ENCODE data around the gene CDH26. TPM values are rescaled to one million over a fixed set of nuclear protein-coding genes. Genes with fewer than 3 reads are reported as not detected.

Gene CDH26
- total RNA-seq, 1 donor = 0.09 TPM

- no peak for DNase-seq (ENCODE audit: low read depth)
- H3K4me3 ChIP-seq (ENCODE audit: low read depth, low read length) = no peak overlapping the region
- TF ChIP-seq CTCF (IDR thresholded peaks at IDR 0.05; ENCODE audit: insufficient read depth, low read length) = no peak
Measured at GRCh38 chr20:59958626-59959025, 403 bp downstream of the CDH26 start.

DNA sequence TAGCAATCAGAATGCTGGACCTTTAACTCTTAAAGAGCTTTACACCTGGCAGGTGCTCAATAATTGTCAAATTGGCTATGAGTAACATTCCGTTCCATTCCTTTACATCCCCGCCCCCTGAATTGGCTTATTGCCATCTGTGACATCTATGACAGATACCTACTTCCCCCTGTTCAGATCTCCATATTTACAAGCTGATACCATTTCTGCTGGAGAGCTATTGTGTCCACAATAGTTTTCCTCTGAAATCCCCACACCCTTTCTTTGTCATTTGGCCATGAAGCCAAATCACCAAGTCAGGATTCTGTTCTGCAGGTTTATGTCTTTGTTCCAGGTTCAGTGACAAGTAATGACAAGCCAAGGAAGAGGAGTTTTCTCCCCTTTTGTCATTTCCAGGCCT is 3.2 kb downstream of the CDH26 start:
- TF ChIP-seq CTCF (IDR thresholded peaks at IDR 0.05; ENCODE audit: insufficient read depth, low read length) = no peak
- no peak for DNase-seq (ENCODE audit: low read depth)

DNA sequence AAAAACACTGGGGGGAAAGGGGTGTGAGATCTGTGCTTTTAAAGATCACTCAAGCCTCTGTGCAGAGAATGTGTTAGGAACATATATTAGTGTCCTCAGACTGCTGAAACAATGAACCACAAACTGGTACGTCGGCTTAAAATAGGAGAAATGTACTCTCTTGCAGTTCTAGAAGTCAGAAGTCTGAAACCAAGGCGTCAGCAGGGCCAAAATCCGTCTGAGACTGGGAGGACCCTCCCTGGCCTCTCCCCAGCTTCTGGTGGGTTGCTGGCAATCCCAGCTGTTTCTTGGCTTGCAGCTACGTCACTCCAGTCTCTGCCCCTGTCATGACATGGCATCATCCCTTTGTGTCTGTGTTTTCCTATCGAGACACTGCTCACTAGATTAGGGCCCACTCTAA is 3.9 kb downstream of the CDH26 start:
- no peak for DNase-seq (ENCODE audit: low read depth)
- H3K4me3 ChIP-seq (ENCODE audit: low read depth, low read length) = no peak overlapping the region
- no peak for TF ChIP-seq CTCF (IDR thresholded peaks at IDR 0.05; ENCODE audit: insufficient read depth, low read length)

More for the DNA sequence above, 3.2 kb downstream of the CDH26 start:
- H3K4me3 ChIP-seq (ENCODE audit: low read depth, low read length) = no peak overlapping the region

GRCh38 chr20:59966428-59966827 is 8.2 kb downstream of the CDH26 start:
- TF ChIP-seq CTCF (IDR thresholded peaks at IDR 0.05; ENCODE audit: insufficient read depth, low read length) = no peak
- no peak for DNase-seq (ENCODE audit: low read depth)

DNA sequence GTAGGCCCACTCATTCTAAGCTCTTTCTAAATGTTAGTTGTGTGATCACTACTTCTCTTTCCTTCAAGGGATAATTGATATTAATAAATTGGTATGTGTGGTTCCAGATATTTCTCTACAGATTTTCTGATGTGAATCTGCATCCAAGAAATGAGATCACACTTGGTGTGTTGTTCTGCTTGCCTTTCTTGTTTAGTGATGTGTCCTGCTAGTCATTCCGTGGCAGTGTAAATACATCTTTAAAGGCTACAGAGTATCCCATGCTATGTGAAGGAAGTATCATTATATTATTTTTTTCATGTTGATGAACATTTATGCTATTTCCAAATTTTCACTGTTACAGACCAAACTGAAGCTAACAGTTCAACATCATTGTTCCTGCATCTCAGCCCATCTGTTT is 13.2 kb downstream of the CDH26 start:
- H3K4me3 ChIP-seq (ENCODE audit: low read depth, low read length) = no peak overlapping the region
- no peak for TF ChIP-seq CTCF (IDR thresholded peaks at IDR 0.05; ENCODE audit: insufficient read depth, low read length)
- no peak for DNase-seq (ENCODE audit: low read depth)

More at GRCh38 chr20:59966428-59966827, 8.2 kb downstream of the CDH26 start:
- no peak overlapping the region for H3K4me3 ChIP-seq (ENCODE audit: low read depth, low read length)

DNA sequence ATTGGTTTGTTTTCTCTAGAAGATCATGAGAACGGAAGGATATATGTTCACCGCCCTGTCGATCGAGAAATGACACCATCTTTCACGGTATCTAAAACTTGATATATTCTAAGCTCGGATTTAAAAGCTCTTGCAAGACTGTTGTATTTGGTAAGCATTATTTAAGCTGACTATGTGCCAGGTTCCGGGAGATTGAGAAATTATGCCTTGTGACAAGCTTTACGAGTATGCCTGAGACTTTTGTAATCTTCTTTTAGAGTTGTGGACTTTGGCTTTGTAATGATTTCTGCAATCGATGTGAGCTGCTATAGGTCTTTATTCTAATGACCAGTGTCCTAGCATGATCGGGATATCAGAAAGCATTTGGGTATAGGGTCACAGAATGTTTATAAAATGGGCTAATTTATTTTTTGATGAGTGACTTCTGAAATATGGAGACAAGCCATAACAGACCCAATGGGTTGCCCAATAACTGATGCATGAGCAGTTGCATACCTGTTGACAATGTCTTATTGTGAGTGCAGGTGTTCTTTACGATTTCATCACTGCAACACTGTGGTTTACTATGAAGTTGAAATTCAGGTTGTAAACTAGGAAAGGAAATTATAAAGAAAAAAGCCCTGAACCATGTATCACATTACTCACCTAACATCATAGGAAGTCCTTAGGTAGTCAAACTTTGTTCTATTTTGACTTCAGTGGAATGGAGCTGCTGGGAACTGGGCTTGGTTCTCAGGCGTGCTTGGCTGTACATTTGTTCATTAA is 14.0 kb downstream of the CDH26 start:
- no peak overlapping the region for H3K4me3 ChIP-seq (ENCODE audit: low read depth, low read length)
- DNase-seq (ENCODE audit: low read depth) = no peak
- no peak for TF ChIP-seq CTCF (IDR thresholded peaks at IDR 0.05; ENCODE audit: insufficient read depth, low read length)
